Endothelial cell of umbilical vein (primary cell): ENCODE measurements around the gene GRK1. TPM values are rescaled to one million over a fixed set of nuclear protein-coding genes. Genes with fewer than 3 reads are reported as not detected.

Source experiments
- BruUV-seq: library from RNA; stranded (reverse); fragments of 400-500 nt; replicated peaks from 2 replicates; lab custom pipeline; 2021; lab: Mats Ljungman, UMichigan
- CTCF ChIA-PET: fragments of 300-600, 350-600 bp; sonication (Branson Sonifier 250); formaldehyde crosslinking; loops from one replicate; lab custom pipeline; 2021; ENCODE audit warnings: antibody characterized with exemption, inconsistent platforms; lab: Charles Lee
- POLR2A ChIA-PET: fragments of 300-600, 350-600 bp; sonication (Branson Sonifier 250); formaldehyde crosslinking; loops from one replicate; lab custom pipeline; 2021; ENCODE audit warnings: antibody characterized with exemption, inconsistent platforms; lab: Charles Lee
- DNase-seq: peaks from one replicate; pipeline ENCODE4 v3.0.0-alpha.2; 2011; ENCODE audit warnings: low read depth, low spot score
- FAIRE-seq: peaks from 2 replicates; lab custom pipeline; 2011; peaks lifted over from hg19 to GRCh38; lab: Jason Lieb, UNC
- H2AFZ ChIP-seq: 2 replicates; pipeline ENCODE4 v1.6.0; 2012; ENCODE audit warnings: low read depth, low read length, control low read depth, inconsistent platforms
- H3K27ac ChIP-seq: 2 replicates; pipeline ENCODE4 v1.5.1; 2011; ENCODE audit warnings: low read depth, mild to moderate bottlenecking, control low read depth, low read length, moderate library complexity; ENCODE audit not compliant: insufficient read depth
- H3K27me3 ChIP-seq, 2 experiments: 2 replicates each; pipeline versions ENCODE4 v1.6.0 to v1.6.1; 2011; ENCODE audit warnings: low read length in 2 of 2, mixed read lengths in 1 of 2; ENCODE audit not compliant: control insufficient read depth in 2 of 2, insufficient read depth in 2 of 2
- H3K36me3 ChIP-seq, 2 experiments: 2 replicates in 1 of 2; 3 replicates in 1 of 2; pipeline ENCODE4 v1.5.1; 2011; ENCODE audit warnings: low read length in 2 of 2, mild to moderate bottlenecking in 1 of 2, moderate library complexity in 1 of 2; ENCODE audit not compliant: control insufficient read depth in 2 of 2, insufficient read depth in 2 of 2; ENCODE audit errors: extremely low read depth in 1 of 2
- H3K4me1 ChIP-seq: 3 replicates; pipeline ENCODE4 v1.5.1; 2011; ENCODE audit warnings: mild to moderate bottlenecking, low read length; ENCODE audit not compliant: control insufficient read depth, insufficient read depth; ENCODE audit errors: extremely low read depth
- H3K4me2 ChIP-seq: 2 replicates; pipeline ENCODE4 v1.6.1; 2011; ENCODE audit warnings: low read length, control low read depth, mixed read lengths; ENCODE audit not compliant: insufficient read depth
- H3K4me3 ChIP-seq, 3 experiments: fragments of 200-600 bp in 1 of 3; sonication (generic), shearing (Covaris generic) in 1 of 3; replicated peaks in 1 of 3; 2 replicates each; pipeline ENCODE4 v1.5.1; 2011 to 2016; ENCODE audit warnings: control low read depth in 3 of 3, low read length in 3 of 3, mild to moderate bottlenecking in 2 of 3, inconsistent platforms in 1 of 3, low read depth in 1 of 3, moderate library complexity in 1 of 3; ENCODE audit not compliant: insufficient read depth in 1 of 3
- H3K79me2 ChIP-seq: 2 replicates; pipeline ENCODE4 v1.6.0; 2012; ENCODE audit warnings: low read length, inconsistent platforms; ENCODE audit not compliant: control insufficient read depth, insufficient read depth
- H3K9ac ChIP-seq: replicated peaks from 2 replicates; pipeline ENCODE3; 2011; ENCODE audit warnings: low read length, control low read depth; ENCODE audit not compliant: insufficient read depth; ENCODE audit errors: extremely low read depth
- H3K9me1 ChIP-seq: replicated peaks from 3 replicates; pipeline ENCODE4 v1.6.0; 2011; ENCODE audit warnings: mild to moderate bottlenecking, low read length; ENCODE audit not compliant: control insufficient read depth, insufficient read depth; ENCODE audit errors: extremely low read depth
- H3K9me3 ChIP-seq: replicated peaks from 2 replicates; pipeline ENCODE4 v1.5.1; 2012; ENCODE audit warnings: low read length, inconsistent platforms; ENCODE audit not compliant: control insufficient read depth, insufficient read depth
- H4K20me1 ChIP-seq: replicated peaks from 2 replicates; pipeline ENCODE3; 2011; ENCODE audit warnings: mild to moderate bottlenecking, low read length; ENCODE audit not compliant: control insufficient read depth, insufficient read depth; ENCODE audit errors: extremely low read depth
- CTCF ChIP-seq, 2 donors: IDR thresholded peaks; 1 replicate in 1 of 2; 2 replicates in 1 of 2; pipeline ENCODE4 v1.5.1; 2011; ENCODE audit warnings: low read length in 2 of 2, mild to moderate bottlenecking in 2 of 2, moderate library complexity in 2 of 2, control low read depth in 1 of 2, inconsistent platforms in 1 of 2, low read depth in 1 of 2; ENCODE audit not compliant: insufficient read depth in 1 of 2; ENCODE audit errors: extremely low read depth in 1 of 2
- EZH2 ChIP-seq: IDR thresholded peaks from 2 replicates; pipeline ENCODE4 v1.6.1; 2012; ENCODE audit warnings: borderline replicate concordance, low read depth, mild to moderate bottlenecking, moderate library complexity, low read length, inconsistent platforms; ENCODE audit not compliant: severe bottlenecking
- FOS ChIP-seq: IDR thresholded peaks from 2 replicates; pipeline ENCODE4 v1.6.1; 2011; ENCODE audit warnings: mild to moderate bottlenecking, low read length, moderate library complexity, borderline replicate concordance; ENCODE audit not compliant: insufficient read depth
- GATA2 ChIP-seq: IDR thresholded peaks from 2 replicates; pipeline ENCODE4 v1.7.0; 2011; ENCODE audit warnings: low read depth, mild to moderate bottlenecking, moderate library complexity, mixed read lengths, low read length; ENCODE audit not compliant: insufficient read length, insufficient read depth
- JUN ChIP-seq: IDR thresholded peaks from 2 replicates; pipeline ENCODE4 v1.6.1; 2011; ENCODE audit warnings: borderline replicate concordance, low read depth; ENCODE audit not compliant: insufficient read length, insufficient read depth
- MYC ChIP-seq: IDR thresholded peaks from one replicate; pipeline ENCODE4 v1.6.1; 2011; ENCODE audit warnings: mild to moderate bottlenecking, low read depth, low read length
- POLR2A ChIP-seq: IDR thresholded peaks from 2 replicates; pipeline ENCODE4 v1.6.1; 2012; ENCODE audit warnings: low read depth, mild to moderate bottlenecking, control low read depth, low read length
- POLR2AphosphoS5 ChIP-seq: IDR thresholded peaks from 2 replicates; pipeline ENCODE4 v1.6.1; 2012; ENCODE audit warnings: low read depth, mild to moderate bottlenecking, control low read depth, low read length, moderate library complexity; ENCODE audit not compliant: insufficient read depth
- dilution Hi-C: fragments of 300-500 bp; cut with MboI; formaldehyde crosslinking; loops from one replicate; pipeline ENCODE4 v1.15.0; 2019; ENCODE audit warnings: low sequenced_read_pairs; ENCODE audit not compliant: extremely low pct_ligation_motif_present
- intact Hi-C: fragments of 100-400 bp; cut with micrococcal nuclease; formaldehyde crosslinking; loops from one replicate; pipeline ENCODE4 v1.10.0; 2022
- polyA plus RNA-seq, 4 experiments: library from polyadenylated mRNA; depleted of rRNA in 3 of 4; stranded (reverse) in 3 of 4; unstranded in 1 of 4; fragments of >200 nt; gene quantifications; 2 replicates each; pipeline versions ENCODE4 v1.2.1 to v1.2.3, GENCODE V29; 2011 to 2012; ENCODE audit warnings: missing spikeins in 1 of 4
- total RNA-seq: library from RNA; stranded (reverse); gene quantifications from 2 replicates; pipeline ENCODE4 v1.2.3, GENCODE V29; 2021
- TF ChIP-seq, protein P1 (sequence below): IDR thresholded peaks from 2 replicates; pipeline ENCODE4 v1.6.1; 2011; ENCODE audit not compliant: insufficient read depth, insufficient read length

The GRK1 gene
- total and polyA plus RNA-seq, 2 donors (not counting 3 experiments of a cell fraction or from before 2014, with no cell fraction given) = not detected

- no peak overlapping the region for H3K9ac ChIP-seq
- no peak for DNase-seq
Observed at GRCh38 chr13:113664751-113665596, 2.0 kb upstream of the GRK1 start.

More at GRCh38 chr13:113664751-113665596, 2.0 kb upstream of the GRK1 start:
- intact Hi-C loops = no loop called here
- H2AFZ ChIP-seq = no peak overlapping the region
- no peaks in the 10 kb centered on the region for H3K79me2 ChIP-seq
- H3K4me3 ChIP-seq = no peak overlapping the region
- no peaks in the 10 kb centered on the region for H4K20me1 ChIP-seq
- CTCF ChIA-PET = no interaction called here
- no peaks in the 10 kb centered on the region for H3K36me3 ChIP-seq
- POLR2A ChIA-PET = no interaction called here
- H3K4me2 ChIP-seq = no peak overlapping the region
- TF ChIP-seq CTCF (IDR thresholded peaks at IDR 0.05; ENCODE audit: extremely low read depth in 1 of 2, insufficient read depth in 1 of 2, low read depth in 1 of 2, low read length in 2 of 2) (no peak), JUN (no peak), MYC (no peak), FOS (no peak), POLR2AphosphoS5 (no peak), POLR2A (no peak), GATA2 (no peak), EZH2 (no peak)
- TF ChIP-seq, protein P1, sequence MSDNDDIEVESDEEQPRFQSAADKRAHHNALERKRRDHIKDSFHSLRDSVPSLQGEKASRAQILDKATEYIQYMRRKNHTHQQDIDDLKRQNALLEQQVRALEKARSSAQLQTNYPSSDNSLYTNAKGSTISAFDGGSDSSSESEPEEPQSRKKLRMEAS = no peak
- no peak overlapping the region for H3K27ac ChIP-seq
- no peak for FAIRE-seq
- BruUV-seq = no TSS peak
- H3K9me3 ChIP-seq = no peaks in the 10 kb centered on the region
- H3K27me3 ChIP-seq = peaks cover 2 to 6% of the 10 kb centered on the region in 2 experiments
- no peaks in the 10 kb centered on the region for H3K4me1 ChIP-seq
- no peaks in the 10 kb centered on the region for H3K9me1 ChIP-seq
- dilution Hi-C loops = no loop called here
